H1 (cell line): ENCODE results near the gene LRRC9. TPM values are rescaled to one million over a fixed set of nuclear protein-coding genes. Genes with fewer than 3 reads are reported as not detected.

Source experiments
- EGR1 ChIP-seq: IDR thresholded peaks from 2 replicates; pipeline ENCODE4 v1.6.1; 2011; ENCODE audit warnings: low read depth, low read length, borderline replicate concordance
- TEAD4 ChIP-seq: IDR thresholded peaks from 2 replicates; pipeline ENCODE4 v1.6.1; 2012; ENCODE audit warnings: low read depth, low read length, inconsistent platforms, mixed read lengths
- polyA plus RNA-seq, 7 experiments: library from polyadenylated mRNA; depleted of rRNA in 3 of 7; stranded (reverse) in 5 of 7; unstranded in 2 of 7; fragments of >200 nt in 5 of 7; fragments of 200-250 nt in 2 of 7; gene quantifications; 1 replicate in 5 of 7; 2 replicates in 1 of 7; 4 replicates in 1 of 7; pipeline versions ENCODE4 v1.2.1 to v1.2.3, GENCODE V29; 2011 to 2013; ENCODE audit warnings: missing spikeins in 2 of 7, mixed read lengths in 2 of 7
- total RNA-seq: library from RNA; stranded (reverse); fragmentation: NEBNext Ultra II Directional; extraction: Animal tissue kit (Norgen Biotek cat#: 25700); gene quantifications from 2 replicates; pipeline ENCODE4 v1.2.1, GENCODE V29; 2021

The LRRC9 gene
- total and polyA plus RNA-seq, 2 of the 8 experiments (the other 6 are each of a cell fraction or from before 2014, with no cell fraction given) = 0.12 to 0.84 TPM

DNA sequence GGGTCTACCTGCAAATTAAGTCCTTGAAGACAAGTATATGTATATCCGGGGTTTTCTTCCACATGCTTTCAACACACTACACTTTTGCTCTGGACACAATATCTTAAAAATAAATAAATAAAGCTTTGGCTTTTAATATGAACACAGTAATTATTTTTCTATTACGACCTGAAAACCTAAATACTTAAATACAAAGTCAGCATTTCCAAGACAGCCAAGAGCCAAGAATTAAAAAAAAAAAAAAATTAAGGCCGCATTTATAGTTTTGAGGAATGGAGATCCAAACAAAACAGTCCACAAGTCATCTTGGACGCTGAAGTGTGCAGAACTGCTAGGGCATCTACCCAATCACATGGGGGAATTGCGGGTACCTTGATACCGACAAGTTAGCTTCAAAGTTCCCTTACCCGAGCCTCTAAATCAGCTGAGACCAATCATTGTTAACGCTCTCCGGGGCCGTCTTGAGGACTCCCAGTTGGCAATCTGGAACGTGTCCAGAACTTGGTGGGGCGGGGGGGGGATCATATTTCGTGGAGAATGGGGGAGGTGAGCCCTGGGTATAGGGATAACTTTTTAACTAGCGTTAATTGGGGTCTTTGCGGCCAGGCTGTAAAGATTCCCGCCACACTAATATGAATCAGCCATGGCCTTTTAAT is 171.0 kb downstream of the LRRC9 start (continued):
- TF ChIP-seq TEAD4 (no peak), EGR1 (no peak)
